ENCODE data around the gene CEP55.
"Not testable (repeated sequence)": the region's sequence is repeated elsewhere in the genome, so short reads cannot be mapped to it uniquely, and the experiment has no call there.

CEP55 gene

GRCh38 chr10:93505075-93505474, 8.7 kb downstream of the CEP55 start:
- in situ Hi-C loops (cut with HindIII; ENCODE audit: low sequenced_read_pairs), result loop anchor here (25.0 kb wide), 1 partner anchor 393 kb away; no protein-coding TSS in a partner anchor

- in situ Hi-C loops (cut with HindIII; ENCODE audit: low sequenced_read_pairs), result loop anchor here (25.0 kb wide), 1 partner anchor 398 kb away; no protein-coding TSS in a partner anchor
Observed at GRCh38 chr10:93509816-93510215, 13.4 kb downstream of the CEP55 start.

- in situ Hi-C loops (cut with HindIII; ENCODE audit: low sequenced_read_pairs), result loop anchor here (25.0 kb wide), 1 partner anchor 400 kb away; no protein-coding TSS in a partner anchor
Observed at GRCh38 chr10:93512565-93512964, 16.2 kb downstream of the CEP55 start.

- in situ Hi-C loops (cut with HindIII; ENCODE audit: low sequenced_read_pairs), result loop anchor here (25.0 kb wide), 1 partner anchor 401 kb away; no protein-coding TSS in a partner anchor
Observed at GRCh38 chr10:93513091-93513490, 16.7 kb downstream of the CEP55 start.

GRCh38 chr10:93514521-93514920, 18.1 kb downstream of the CEP55 start:
- in situ Hi-C loops (cut with HindIII; ENCODE audit: low sequenced_read_pairs), result loop anchor here (25.0 kb wide), 1 partner anchor 402 kb away; no protein-coding TSS in a partner anchor

- in situ Hi-C loops (cut with HindIII; ENCODE audit: low sequenced_read_pairs), result loop anchor here (25.0 kb wide), 1 partner anchor 403 kb away; no protein-coding TSS in a partner anchor
Observed at GRCh38 chr10:93515071-93516005, 18.9 kb downstream of the CEP55 start.

- in situ Hi-C loops (cut with HindIII; ENCODE audit: low sequenced_read_pairs), result loop anchor here (25.0 kb wide), 1 partner anchor 404 kb away; no protein-coding TSS in a partner anchor
Observed at GRCh38 chr10:93516006-93516380, 19.6 kb downstream of the CEP55 start.

GRCh38 chr10:93518531-93518930, 22.1 kb downstream of the CEP55 start:
- in situ Hi-C loops (cut with HindIII; ENCODE audit: low sequenced_read_pairs), result loop anchor here (25.0 kb wide), 1 partner anchor 406 kb away; no protein-coding TSS in a partner anchor

- in situ Hi-C loops (cut with HindIII; ENCODE audit: low sequenced_read_pairs), result no loop called here
Observed at GRCh38 chr10:93535293-93535692, 38.9 kb downstream of the CEP55 start.

- in situ Hi-C loops (cut with HindIII; ENCODE audit: low sequenced_read_pairs), result not testable (repeated sequence)
Observed at GRCh38 chr10:93540871-93541270, 44.5 kb downstream of the CEP55 start.

GRCh38 chr10:93541402-93542357, 45.3 kb downstream of the CEP55 start:
- in situ Hi-C loops (cut with HindIII; ENCODE audit: low sequenced_read_pairs), result no loop called here

- in situ Hi-C loops (cut with HindIII; ENCODE audit: low sequenced_read_pairs), result no loop called here
Observed at GRCh38 chr10:93542358-93542791, 46.0 kb downstream of the CEP55 start.

GRCh38 chr10:93546995-93547394, 50.6 kb downstream of the CEP55 start:
- in situ Hi-C loops (cut with HindIII; ENCODE audit: low sequenced_read_pairs), result not testable (repeated sequence)

GRCh38 chr10:93547522-93547921, 51.1 kb downstream of the CEP55 start:
- in situ Hi-C loops (cut with HindIII; ENCODE audit: low sequenced_read_pairs), result no loop called here

GRCh38 chr10:93548376-93549071, 52.1 kb downstream of the CEP55 start:
- in situ Hi-C loops (cut with HindIII; ENCODE audit: low sequenced_read_pairs), result no loop called here

- in situ Hi-C loops (cut with HindIII; ENCODE audit: low sequenced_read_pairs), result loop anchor here (25.0 kb wide), 1 partner anchor 212 kb away; the partner anchor contains the start of gene LGI1
Observed at GRCh38 chr10:93550606-93551005, 54.2 kb downstream of the CEP55 start.

GRCh38 chr10:93552780-93553179, 56.4 kb downstream of the CEP55 start:
- in situ Hi-C loops (cut with HindIII; ENCODE audit: low sequenced_read_pairs), result loop anchor here (25.0 kb wide), 1 partner anchor 210 kb away; the partner anchor contains the start of gene LGI1

GRCh38 chr10:93553482-93554315, 57.3 kb downstream of the CEP55 start:
- in situ Hi-C loops (cut with HindIII; ENCODE audit: low sequenced_read_pairs), result loop anchor here (25.0 kb wide), 1 partner anchor 209 kb away; the partner anchor contains the start of gene LGI1

GRCh38 chr10:93554316-93554663, 57.9 kb downstream of the CEP55 start:
- in situ Hi-C loops (cut with HindIII; ENCODE audit: low sequenced_read_pairs), result loop anchor here (25.0 kb wide), 1 partner anchor 208 kb away; the partner anchor contains the start of gene LGI1

Data from endothelial cell of hepatic sinusoid (primary cell).